NOMO-1 treated with dmso at 0.1 percent for 144 hours (cell line): Measurements from ENCODE around the gene NPFFR1.
"Not testable (repeated sequence)": the region's sequence is repeated elsewhere in the genome, so short reads cannot be mapped to it uniquely, and the experiment has no call there.

Experiments
- DNase-seq: peaks from one replicate; lab custom pipeline; 2025; ENCODE audit not compliant: unreplicated experiment; lab: John Stamatoyannopoulos, UW

NPFFR1 gene

DNA sequence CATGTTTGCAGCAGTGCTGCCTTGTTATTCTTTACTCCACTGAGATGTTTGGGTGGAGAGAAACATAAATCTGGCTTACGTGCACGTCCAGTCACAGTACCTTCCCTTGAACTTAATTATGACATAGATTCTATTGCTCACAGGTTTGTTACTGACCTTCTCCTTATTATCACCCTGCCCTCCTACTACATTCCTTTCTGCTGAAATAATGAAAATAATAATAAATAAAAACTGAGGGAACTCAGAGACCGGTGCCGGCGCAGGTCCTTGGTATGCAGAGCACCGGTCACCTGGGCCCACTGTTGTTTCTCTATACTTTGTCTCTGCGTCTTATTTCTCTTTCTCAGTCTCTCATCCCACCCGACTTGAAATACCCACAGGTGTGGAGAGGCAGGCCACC is 26.0 kb downstream of the NPFFR1 start:
- DNase-seq = not testable (repeated sequence)

DNA sequence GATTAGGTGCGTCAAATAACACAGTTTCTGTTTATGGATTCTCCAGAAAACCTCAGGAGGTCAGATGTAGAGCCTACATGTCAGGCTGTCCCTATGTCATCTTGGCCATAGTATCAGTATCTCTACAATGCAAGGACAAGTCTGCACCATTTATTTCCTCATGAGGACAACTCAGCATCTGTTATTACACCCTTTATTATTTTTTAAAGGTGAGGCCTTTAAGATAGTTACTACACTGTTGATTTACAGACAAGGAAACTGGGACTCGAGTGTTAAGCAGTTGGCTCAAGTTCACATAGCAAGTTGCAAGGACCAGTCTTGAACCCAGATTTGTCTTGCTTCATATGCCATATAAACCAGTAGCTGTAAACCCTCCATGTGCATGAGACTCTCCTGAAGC is 27.3 kb downstream of the NPFFR1 start:
- DNase-seq = no peak

DNA sequence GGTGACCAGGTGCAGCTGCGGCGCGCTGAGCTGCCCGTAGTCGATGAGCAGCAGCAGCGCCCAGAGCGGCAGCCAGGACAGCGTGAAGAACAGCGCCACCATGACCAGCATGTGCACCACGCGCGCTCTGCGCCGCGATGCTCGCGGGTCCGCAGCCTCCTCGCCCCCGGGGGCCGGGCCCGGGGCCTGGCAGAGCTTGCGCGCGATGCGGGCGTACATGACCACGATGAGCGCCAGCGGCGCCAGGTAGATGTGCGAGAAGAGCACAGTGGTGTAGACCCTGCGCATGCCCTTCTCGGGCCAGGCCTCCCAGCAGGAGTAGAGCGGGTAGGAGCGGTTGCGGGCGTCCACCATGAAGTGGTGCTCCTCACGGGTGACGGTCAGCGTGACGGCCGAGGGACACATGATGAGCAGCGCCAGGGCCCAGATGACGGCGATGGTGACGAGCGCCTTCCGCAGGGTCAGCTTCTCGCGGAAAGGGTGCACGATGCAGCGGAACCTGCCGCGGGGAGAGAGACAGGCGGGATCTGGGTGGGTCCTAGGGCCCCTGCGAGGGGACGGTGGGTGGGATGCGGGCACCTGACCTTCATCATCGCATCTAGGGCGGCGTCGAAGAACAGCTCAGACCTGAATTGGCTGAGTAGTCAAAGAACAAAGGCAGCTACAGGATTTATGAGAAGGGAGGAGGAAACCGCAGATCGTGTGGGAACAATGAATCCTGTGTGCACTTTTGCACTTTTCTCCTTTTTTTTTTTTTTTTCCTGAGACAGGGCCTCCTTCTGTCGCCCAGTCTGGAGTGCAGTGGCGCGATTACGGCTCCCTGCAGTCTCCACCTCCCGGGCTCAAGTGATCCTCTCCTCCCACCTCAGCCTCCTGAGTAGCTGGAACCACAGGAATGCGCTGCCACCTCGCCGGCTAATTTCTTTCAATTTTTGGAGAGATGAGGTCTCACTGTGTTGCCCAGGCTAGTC is 28.2 kb downstream of the NPFFR1 start:
- DNase-seq = no peak

DNA sequence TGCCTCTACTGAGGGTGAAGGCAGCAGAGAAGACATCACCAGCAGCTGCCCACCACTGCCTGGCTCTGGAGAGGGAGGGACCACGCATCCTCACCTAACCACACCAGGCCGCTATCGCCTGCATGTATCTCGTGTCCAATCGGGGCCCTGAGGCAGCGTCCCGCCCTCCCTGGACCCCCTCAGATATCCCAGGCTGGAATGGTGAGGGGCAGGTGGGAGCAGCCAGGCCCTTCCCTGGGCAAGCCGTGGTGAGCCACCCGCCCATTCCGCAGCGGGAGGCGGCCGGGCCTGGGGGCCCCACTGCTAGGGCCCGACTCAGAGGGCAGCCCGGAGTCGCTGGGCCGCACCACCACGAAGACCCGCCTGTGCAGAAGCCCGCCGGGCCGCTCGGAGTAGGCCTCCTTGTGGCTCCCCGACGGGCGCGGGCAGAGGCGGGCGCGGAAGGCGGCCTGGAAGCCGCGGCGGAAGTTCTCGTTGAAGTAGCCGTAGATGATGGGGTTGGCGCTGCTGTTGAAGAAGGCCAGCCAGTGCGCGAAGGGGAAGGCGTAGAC is 29.0 kb downstream of the NPFFR1 start:
- no peak for DNase-seq

DNA sequence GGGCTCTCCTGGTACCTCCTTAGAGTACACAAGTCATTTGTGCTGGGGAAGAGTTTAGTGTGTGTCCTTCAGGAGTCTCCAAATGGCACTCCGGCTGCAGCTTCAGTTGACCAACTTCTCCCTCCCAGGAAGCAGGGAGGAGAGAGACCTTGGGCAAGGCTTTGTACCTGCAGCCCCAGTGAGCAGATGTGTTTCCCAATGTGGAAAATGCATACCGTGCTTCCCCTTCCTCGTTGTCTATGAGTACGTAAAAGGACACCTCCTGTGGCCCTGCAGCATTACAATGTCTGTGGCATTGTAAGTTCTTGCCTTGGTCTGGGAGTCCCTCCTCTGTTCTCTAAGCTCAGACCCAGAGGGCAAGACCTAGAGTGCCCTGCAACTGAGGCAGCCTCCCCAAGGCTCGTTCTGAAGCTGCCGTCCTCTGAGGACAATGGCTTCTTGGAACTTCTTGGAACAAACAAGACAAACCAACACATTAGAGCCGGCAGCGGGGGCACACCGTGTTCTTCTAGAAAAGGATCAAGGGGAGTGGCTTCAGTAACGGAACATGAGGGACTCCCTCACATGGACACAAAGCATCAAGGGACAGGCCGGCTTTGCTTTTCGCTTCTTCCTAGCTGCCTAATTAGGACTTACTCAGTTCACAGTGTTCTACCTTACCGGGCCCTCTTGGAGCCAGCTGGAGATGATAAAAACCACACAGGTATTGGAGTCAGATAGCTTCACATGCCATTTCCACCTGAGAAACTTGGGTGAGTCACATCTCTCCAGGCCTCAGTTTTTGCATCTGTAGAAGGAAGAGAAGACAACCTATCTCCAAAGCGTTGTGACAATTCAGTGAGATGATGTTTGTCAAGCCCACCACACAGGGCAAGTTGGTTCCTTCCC is 29.7 kb downstream of the NPFFR1 start:
- no peak for DNase-seq

DNA sequence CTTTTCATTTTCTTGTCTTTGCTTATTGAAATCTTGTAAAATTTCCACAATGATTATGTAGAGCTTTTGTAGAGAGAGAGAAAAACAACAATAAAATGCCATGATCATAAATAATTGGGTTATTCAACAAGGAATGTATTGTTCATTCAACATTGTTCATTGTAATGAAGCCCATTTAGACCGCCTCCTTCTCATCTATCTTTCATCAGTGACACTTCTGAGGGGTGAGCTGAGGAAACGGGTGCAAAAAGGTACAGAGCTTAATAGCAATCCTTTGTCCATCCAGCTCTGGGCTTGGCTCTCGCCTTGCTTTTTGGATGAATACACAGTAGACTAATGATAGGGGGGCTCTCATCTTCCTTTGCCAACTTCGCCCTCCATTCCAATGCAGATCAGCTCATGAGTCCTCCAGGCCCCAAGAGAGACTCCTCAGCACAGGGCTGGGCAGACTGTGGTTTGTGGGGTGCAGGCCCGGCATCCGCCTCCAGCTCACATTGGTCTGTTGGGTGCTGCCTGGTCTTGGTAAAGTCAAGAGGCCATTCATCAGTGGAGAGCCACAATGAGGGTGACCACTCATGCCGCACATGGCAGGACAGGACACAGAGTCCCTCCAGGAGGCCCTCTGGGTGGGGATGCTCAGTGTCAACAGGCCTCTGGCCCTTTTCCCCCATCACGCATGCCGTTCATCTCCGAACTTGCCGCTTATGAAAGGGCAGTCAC is 32.7 kb downstream of the NPFFR1 start:
- DNase-seq = no peak

DNA sequence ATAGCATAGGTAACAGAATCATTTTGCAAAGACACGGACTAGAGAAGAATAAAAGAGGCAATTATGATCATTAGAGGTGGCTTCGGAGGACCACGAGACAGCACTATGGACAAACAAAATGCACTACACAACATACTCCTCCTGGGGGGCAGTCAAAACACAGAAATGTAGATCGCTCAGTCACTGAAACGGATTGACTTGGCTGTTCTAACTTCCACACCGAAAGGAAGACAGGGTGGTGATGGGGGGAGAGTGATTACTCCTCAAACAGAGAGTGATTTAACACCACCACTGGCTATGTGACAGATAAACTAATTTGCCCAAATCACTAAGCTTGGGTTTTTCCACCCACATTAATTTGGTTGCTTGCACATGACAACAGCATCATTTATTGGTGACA is 36.4 kb downstream of the NPFFR1 start:
- DNase-seq = no peak

DNA sequence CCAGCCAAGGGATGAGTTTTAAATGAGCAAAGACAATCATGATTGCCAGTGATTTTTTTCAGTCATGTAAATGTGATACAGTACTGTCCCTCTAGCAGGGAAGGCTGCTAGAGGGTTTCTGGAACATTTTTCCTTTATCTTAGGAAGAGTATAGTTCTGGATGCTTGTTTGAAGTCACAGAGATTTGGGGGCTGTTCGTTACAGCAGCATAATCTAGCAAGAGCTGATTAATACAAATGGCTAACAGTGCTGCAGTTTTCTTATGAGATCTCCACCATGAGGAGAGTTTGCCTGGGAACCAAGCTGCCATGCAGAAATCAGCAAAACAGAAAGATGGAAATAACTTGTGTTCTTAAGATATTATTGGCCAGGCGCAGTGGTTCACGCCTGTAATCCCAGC is 42.7 kb downstream of the NPFFR1 start:
- DNase-seq = no peak

DNA sequence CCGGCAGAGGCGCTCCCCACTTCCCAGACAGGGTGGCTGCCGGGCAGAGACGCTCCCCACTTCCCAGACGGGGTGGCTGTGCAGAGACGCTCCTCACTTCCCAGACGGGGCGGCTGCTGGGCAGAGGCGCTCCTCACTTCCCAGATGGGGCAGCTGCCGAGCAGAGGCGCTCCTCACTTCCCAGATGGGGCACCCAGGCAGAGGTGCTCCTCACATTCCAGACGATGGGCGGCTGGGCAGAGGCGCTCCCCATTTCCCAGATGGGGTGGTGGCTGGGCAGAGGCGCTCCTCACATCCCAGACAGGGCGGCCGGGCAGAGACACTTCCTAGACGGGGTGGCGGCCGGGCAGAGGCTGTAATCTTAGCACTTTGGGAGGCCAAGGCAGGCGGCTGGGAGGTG is 43.8 kb downstream of the NPFFR1 start:
- not testable (repeated sequence) for DNase-seq

DNA sequence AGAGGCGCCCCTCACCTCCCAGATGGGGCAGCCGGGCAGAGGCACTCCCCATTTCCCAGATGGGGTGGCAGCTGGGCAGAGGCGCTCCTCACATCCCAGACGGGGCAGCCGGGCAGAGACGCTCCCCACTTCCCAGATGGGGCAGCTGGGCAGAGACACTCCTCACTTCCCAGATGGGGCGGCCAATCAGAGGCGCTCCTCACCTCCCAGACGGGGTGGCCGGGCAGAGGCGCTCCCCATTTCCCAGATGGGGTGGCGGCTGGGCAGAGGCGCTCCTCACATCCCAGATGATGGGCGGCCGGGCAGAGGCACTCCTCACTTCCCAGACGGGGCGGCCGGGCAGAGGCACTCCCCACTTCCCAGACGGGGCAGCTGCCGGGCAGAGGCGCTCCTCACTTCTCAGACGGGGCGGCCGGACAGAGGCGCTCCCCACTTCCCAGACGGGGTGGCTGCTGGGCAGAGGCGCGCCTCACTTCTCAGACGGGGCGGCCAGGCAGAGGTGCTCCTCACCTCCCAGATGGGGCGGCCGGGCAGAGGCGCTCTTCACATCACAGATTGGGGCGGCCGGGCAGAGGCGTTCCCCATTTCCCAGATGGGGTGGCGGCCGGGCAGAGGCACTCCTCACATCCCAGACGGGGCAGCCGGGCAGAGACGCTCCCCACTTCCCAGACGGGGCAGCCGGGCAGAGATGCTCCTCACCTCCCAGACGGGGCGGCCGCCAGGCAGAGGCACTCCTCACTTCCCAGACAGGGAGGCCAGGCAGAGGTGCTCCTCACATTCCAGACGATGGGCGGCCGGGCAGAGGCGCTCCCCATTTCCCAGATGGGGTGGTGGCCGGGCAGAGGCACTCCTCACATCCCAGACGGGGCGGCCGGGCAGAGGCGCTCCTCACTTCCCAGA is 44.5 kb downstream of the NPFFR1 start:
- DNase-seq = not testable (repeated sequence)

DNA sequence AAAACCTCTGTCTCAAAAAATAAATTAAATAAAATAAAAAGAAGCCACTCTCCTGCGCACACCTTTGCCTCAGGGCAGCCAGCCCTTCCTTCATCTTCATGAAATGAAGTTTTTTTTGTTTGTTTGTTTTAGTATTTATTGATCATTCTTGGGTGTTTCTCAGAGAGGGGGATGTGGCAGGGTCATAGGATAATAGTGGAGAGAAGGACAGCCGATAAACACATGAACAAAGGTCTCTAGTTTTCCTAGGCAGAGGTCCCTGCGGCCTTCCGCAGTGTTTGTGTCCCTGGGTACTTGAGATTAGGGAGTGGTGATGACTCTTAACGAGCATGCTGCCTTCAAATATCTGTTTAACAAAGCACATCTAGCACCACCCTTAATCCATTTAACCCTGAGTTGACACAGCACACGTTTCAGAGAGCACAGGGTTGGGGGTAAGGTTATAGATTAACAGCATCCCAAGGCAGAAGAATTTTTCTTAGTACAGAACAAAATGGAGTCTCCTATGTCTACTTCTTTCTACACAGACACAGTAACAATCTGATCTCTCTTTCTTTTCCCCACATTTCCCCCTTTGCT is 45.8 kb downstream of the NPFFR1 start:
- DNase-seq = not testable (repeated sequence)

DNA sequence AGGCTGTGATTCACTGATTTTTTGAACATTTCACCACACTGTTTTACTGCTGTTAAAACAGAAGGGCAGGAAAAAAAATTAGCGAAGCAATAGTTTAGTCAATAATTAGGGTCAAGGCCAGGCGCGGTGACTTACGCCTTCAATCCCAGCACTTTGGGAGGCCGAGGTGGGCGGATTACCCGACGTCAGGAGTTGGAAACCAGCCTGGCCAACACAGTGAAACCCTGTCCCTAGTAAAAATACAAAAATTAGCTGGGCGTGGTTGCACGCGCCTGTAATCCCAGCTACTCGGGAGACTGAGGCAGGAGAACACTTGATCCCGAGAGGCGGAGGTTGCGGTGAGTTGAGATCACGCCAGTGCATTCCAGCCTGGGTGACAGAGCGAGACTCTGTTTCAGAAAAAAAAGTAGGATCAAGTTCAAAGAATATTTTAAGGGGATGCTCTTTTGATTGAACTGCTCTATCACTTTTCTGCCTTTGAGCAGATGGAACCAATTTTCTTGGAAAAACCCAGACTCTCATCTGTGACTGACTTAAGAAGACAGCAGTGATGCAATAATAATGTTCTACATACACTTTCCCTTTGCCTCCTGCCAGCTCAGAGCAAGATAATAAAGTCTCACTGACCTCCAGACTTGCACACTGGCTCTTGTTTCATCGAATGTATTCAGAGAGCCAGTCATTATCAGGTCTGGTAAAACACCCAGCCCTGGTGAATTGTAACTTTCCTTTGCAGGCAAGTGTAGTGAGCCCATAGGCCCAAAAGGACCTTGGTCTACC is 48.9 kb downstream of the NPFFR1 start:
- DNase-seq = no peak

DNA sequence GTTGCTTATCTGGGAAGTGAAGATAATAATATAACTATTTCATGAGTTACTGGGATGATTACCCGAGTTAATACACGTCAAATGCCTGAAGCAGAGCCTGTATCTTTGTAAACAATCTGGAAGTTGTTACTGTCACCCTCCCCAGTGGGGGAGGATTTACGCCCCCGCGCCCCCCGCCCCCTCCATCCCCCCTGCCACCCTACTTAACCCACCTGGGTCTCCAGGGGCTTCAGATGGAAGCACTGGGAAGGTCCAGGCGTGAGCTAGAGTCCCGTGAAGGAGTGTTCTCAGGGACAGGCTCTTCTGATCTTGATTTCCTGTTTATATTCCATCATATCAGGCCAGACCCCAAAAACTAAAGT is 49.9 kb downstream of the NPFFR1 start:
- no peak for DNase-seq

DNA sequence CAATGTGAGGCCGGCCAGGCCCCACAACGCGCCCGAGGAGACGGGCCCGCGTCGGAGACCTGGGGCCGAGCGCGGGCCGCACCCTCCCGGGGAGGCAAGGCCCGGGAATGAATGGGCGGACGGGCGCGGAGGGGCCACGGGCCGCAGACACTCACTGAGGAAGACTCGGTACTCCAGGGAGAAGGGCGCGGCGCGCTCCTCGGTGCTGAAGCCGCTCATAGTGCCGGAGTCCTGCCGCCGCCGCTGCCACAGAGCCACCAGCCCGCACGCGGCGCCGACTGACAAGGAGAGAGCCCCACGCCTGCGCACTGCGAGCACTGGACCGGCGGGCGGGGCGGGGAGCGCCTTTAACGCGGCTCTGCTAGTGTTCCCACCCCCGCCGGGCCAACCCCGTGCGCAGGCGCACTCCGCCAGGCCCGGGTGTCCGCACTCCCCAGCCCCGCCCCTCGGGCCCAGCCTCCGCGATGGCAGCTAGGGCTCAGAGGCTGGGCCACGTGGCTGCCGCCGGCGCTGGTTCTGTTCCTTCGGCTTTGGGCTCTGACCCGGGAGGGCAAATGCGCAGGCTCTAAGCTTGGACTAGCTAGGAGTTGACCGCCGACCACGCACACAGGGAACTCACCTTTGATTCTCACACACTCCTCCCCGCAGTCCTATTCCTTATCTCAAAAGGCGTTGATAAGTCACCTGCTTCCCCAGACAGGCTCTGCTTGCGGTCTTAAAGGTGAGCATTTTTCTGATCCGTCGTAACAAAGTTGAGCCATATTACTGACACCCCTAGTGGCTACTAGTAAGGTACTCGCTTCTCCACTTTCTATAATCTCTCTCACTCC is 50.5 kb downstream of the NPFFR1 start, which contains the start of gene PPA1:
Gene PPA1 (minus strand): TSS at position 321 of the 830 bp plus-strand sequence. CDS start 102 bp downstream, at position 219.
- DNase-seq = peak; percentile 91

DNA sequence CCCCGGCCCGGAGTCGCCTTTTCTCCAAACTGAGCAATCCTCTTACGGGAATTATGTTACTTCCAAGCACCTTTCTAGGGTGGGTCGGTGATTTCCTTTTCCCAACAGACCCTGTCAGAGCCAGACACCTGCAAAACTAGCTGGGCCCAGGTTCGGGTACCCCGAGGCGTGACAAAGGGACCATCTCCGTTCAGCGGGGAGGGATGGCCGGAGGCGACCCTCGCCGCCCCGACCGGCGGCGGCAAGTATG is 51.0 kb downstream of the NPFFR1 start:
- no peak for DNase-seq

DNA sequence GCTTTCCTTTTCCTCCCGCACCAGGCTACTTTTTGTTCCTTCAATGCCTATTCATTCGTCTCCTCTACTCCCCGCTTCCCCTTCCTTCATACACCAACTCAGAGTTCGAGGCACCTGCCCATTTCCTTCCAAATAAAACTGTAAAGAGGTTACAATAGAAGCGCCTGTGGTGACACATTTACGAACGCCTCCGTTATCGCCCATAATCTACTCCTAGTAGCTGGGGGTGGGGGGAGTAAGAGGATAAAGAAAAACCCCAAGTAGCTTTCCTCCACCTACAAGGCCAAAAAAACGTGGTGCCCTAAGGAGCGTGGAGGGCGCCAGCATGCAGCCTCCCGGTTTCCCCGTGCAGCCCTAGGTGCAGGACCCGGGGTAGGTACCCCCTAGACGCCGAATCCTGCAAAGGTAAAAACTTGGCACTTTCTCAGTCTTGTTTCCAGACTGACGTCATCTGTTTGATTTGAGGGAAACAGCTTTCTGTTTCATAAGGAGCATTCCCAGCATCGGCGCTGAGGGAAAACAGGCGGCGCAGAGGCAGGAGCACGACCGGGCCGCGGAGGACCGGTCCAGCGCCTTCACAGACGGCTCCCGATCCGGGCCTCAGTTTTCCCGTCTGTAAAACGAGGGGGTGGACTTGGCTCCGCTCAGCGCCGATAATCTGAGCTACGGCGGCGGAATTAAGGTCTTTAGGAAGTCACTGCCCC is 51.5 kb downstream of the NPFFR1 start:
- DNase-seq = no peak

DNA sequence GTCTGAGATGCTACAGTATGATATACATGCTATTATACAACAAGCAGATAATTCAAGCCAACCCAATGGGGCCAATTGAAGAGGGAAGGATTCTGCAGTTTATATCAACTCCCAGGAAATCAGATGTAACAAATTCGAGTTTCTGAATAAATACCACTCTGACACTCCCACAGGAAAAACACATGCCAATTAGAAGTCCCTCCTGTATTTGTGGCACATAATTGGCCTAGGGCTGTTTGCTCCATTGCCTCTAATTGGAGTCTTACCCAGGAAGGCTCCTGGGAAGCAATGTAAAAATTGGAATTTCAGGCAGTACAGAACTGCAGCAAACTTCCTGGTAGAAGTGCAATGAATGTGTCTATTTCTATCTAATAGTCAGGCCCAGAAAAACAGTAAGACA is 55.3 kb downstream of the NPFFR1 start:
- DNase-seq = no peak
